H1 (cell line): ENCODE data around the gene NR3C1. TPM values are rescaled to one million over a fixed set of nuclear protein-coding genes. Genes with fewer than 3 reads are reported as not detected.

Source experiments
- CTCF ChIA-PET: fragments of 300-600 bp; sonication (Branson Sonifier 250); formaldehyde crosslinking; loops from one replicate; lab custom pipeline; 2021; ENCODE audit not compliant: partially characterized antibody; lab: Charles Lee
- POLR2A ChIA-PET: fragments of 300-600 bp; sonication (Branson Sonifier 250); formaldehyde crosslinking; loops from one replicate; lab custom pipeline; 2021; ENCODE audit warnings: inconsistent platforms; ENCODE audit not compliant: partially characterized antibody; lab: Charles Lee
- DNase-seq, 2 experiments: peaks; one replicate each; pipeline versions ENCODE4 v3.0.0 to v3.0.0-alpha.2; 2010 to 2022; ENCODE audit warnings: low spot score in 2 of 2, low read depth in 1 of 2, mixed read lengths in 1 of 2
- FAIRE-seq: peaks from 2 replicates; lab custom pipeline; 2011; peaks lifted over from hg19 to GRCh38; lab: Jason Lieb, UNC
- H2AFZ ChIP-seq: 2 replicates; pipeline ENCODE4 v1.8.1; 2012; ENCODE audit warnings: low read length, inconsistent platforms
- H2AK5ac ChIP-seq: 2 replicates; pipeline ENCODE4 v1.6.1; 2013; ENCODE audit warnings: low read depth, low read length
- H2BK120ac ChIP-seq: replicated peaks from 2 replicates; pipeline ENCODE3; 2013; ENCODE audit warnings: low read depth, low read length, inconsistent platforms
- H2BK12ac ChIP-seq: 2 replicates; pipeline ENCODE4 v1.6.1; 2013; ENCODE audit warnings: low read depth, low read length
- H2BK15ac ChIP-seq: 2 replicates; pipeline ENCODE4 v1.6.1; 2013; ENCODE audit warnings: low read length
- H2BK20ac ChIP-seq: 2 replicates; pipeline ENCODE4 v1.6.1; 2013; ENCODE audit warnings: low read length
- H2BK5ac ChIP-seq: 2 replicates; pipeline ENCODE4 v1.6.1; 2013; ENCODE audit warnings: low read depth, low read length
- H3K14ac ChIP-seq: 2 replicates; pipeline ENCODE4 v1.6.1; 2013; ENCODE audit warnings: inconsistent platforms; ENCODE audit not compliant: insufficient read length
- H3K18ac ChIP-seq: 2 replicates; pipeline ENCODE4 v1.6.1; 2013; ENCODE audit warnings: low read length; ENCODE audit errors: extremely low read depth
- H3K23ac ChIP-seq: 2 replicates; pipeline ENCODE4 v1.6.1; 2013; ENCODE audit warnings: inconsistent platforms; ENCODE audit not compliant: insufficient read length
- H3K23me2 ChIP-seq: 2 replicates; pipeline ENCODE4 v1.6.1; 2013; ENCODE audit warnings: low read depth, low read length
- H3K27ac ChIP-seq: 2 replicates; pipeline ENCODE4 v1.6.1; 2011; ENCODE audit warnings: low read depth, low read length, inconsistent platforms
- H3K27me3 ChIP-seq, 4 experiments: replicated peaks in 1 of 4; 1 replicate in 1 of 4; 2 replicates in 3 of 4; pipeline versions ENCODE4 v1.6.1 to v1.8.1; 2011 to 2013; ENCODE audit warnings: low read length in 3 of 4, mild to moderate bottlenecking in 3 of 4, inconsistent platforms in 2 of 4, mixed read lengths in 2 of 4, moderate library complexity in 1 of 4; ENCODE audit not compliant: control insufficient read depth in 3 of 4, insufficient read depth in 3 of 4; ENCODE audit errors: extremely low read depth in 1 of 4
- H3K36me3 ChIP-seq, 4 experiments: 2 replicates each; pipeline versions ENCODE4 v1.6.1 to v1.8.1; 2011 to 2013; ENCODE audit warnings: mild to moderate bottlenecking in 4 of 4, low read length in 3 of 4, moderate library complexity in 2 of 4, control low read depth in 1 of 4, inconsistent platforms in 1 of 4; ENCODE audit not compliant: insufficient read depth in 4 of 4, control insufficient read depth in 2 of 4
- H3K4ac ChIP-seq: replicated peaks from 2 replicates; pipeline ENCODE3; 2013; ENCODE audit warnings: low read length, low read depth, mixed read lengths, inconsistent platforms; ENCODE audit not compliant: insufficient read length
- H3K4me1 ChIP-seq, 4 experiments: replicated peaks in 1 of 4; 1 replicate in 1 of 4; 2 replicates in 3 of 4; pipeline versions ENCODE4 v1.6.1 to v1.8.1; 2011 to 2013; ENCODE audit warnings: low read length in 3 of 4, inconsistent platforms in 2 of 4, mixed read lengths in 1 of 4; ENCODE audit not compliant: insufficient read depth in 4 of 4, control insufficient read depth in 3 of 4
- H3K4me2 ChIP-seq, 2 experiments: 2 replicates each; pipeline versions ENCODE4 v1.6.1 to v1.8.1; 2011 to 2013; ENCODE audit warnings: low read depth in 2 of 2, low read length in 2 of 2, control low read depth in 1 of 2, inconsistent platforms in 1 of 2, mild to moderate bottlenecking in 1 of 2; ENCODE audit not compliant: insufficient read depth in 1 of 2
- H3K4me3 ChIP-seq, 4 experiments: fragments of 200-600, 300-600 bp in 1 of 4; sonication (generic), shearing (Covaris generic), sonication (Bioruptor Twin) in 1 of 4; 2 replicates each; pipeline versions ENCODE4 v1.5.1 to v1.8.1; 2011 to 2016; ENCODE audit warnings: low read length in 4 of 4, low read depth in 3 of 4, control low read depth in 2 of 4, inconsistent platforms in 2 of 4, mild to moderate bottlenecking in 2 of 4, mixed read lengths in 1 of 4, moderate library complexity in 1 of 4; ENCODE audit not compliant: insufficient read depth in 2 of 4; ENCODE audit errors: extremely low read depth in 1 of 4
- H3K56ac ChIP-seq: replicated peaks from 2 replicates; pipeline ENCODE3; 2013; ENCODE audit warnings: low read depth, mild to moderate bottlenecking, mixed read lengths, low read length, inconsistent platforms; ENCODE audit not compliant: insufficient read length
- H3K79me1 ChIP-seq: 2 replicates; pipeline ENCODE4 v1.6.1; 2013; ENCODE audit warnings: low read depth, low read length, control low read depth
- H3K79me2 ChIP-seq, 2 experiments: 2 replicates each; pipeline versions ENCODE4 v1.6.1 to v1.8.1; 2012 to 2013; ENCODE audit warnings: low read length in 2 of 2, mild to moderate bottlenecking in 2 of 2, inconsistent platforms in 1 of 2; ENCODE audit not compliant: insufficient read depth in 2 of 2, control insufficient read depth in 1 of 2
- H3K9ac ChIP-seq, 4 experiments: replicated peaks in 1 of 4; 1 replicate in 1 of 4; 2 replicates in 3 of 4; pipeline versions ENCODE4 v1.6.1 to v1.8.1; 2011 to 2013; ENCODE audit warnings: low read depth in 3 of 4, low read length in 3 of 4, control low read depth in 2 of 4, mild to moderate bottlenecking in 2 of 4, moderate library complexity in 2 of 4, inconsistent platforms in 1 of 4; ENCODE audit errors: extremely low read depth in 1 of 4
- H3K9me3 ChIP-seq, 2 experiments: 2 replicates each; pipeline versions ENCODE4 v1.6.1 to v1.8.1; 2012 to 2013; ENCODE audit warnings: mild to moderate bottlenecking in 2 of 2, moderate library complexity in 2 of 2, control low read depth in 1 of 2, inconsistent platforms in 1 of 2, low read depth in 1 of 2, low read length in 1 of 2, mixed read lengths in 1 of 2; ENCODE audit not compliant: insufficient read depth in 2 of 2
- H4K20me1 ChIP-seq, 2 experiments: replicated peaks in 1 of 2; 2 replicates each; pipeline versions ENCODE3 to v1.8.1; 2011 to 2013; ENCODE audit warnings: inconsistent platforms in 2 of 2, low read length in 2 of 2, mild to moderate bottlenecking in 1 of 2; ENCODE audit not compliant: insufficient read depth in 2 of 2, control insufficient read depth in 1 of 2
- H4K5ac ChIP-seq: 2 replicates; pipeline ENCODE4 v1.6.1; 2013; ENCODE audit warnings: low read length, low read depth, mixed read lengths, inconsistent platforms; ENCODE audit not compliant: insufficient read length
- H4K8ac ChIP-seq: 2 replicates; pipeline ENCODE4 v1.8.0; 2013; ENCODE audit warnings: mild to moderate bottlenecking, moderate library complexity, low read length, inconsistent platforms; ENCODE audit not compliant: insufficient read depth; ENCODE audit errors: extremely low read depth
- H4K91ac ChIP-seq: replicated peaks from 2 replicates; pipeline ENCODE3; 2013; ENCODE audit warnings: low read length, mixed read lengths, inconsistent platforms; ENCODE audit not compliant: insufficient read length
- CTBP2 ChIP-seq: IDR thresholded peaks from 2 replicates; pipeline ENCODE4 v1.7.0; 2011; ENCODE audit warnings: borderline replicate concordance, mild to moderate bottlenecking, moderate library complexity, mixed read lengths, low read length; ENCODE audit not compliant: insufficient read depth, insufficient read length
- EZH2 ChIP-seq: fragments of 200-600 bp; sonication (generic); IDR thresholded peaks from 2 replicates; pipeline ENCODE4 v1.7.1; 2012; ENCODE audit warnings: low read depth, mild to moderate bottlenecking, moderate library complexity, low read length, inconsistent platforms; ENCODE audit not compliant: severe bottlenecking
- RAD21 ChIP-seq, 2 experiments: IDR thresholded peaks in 1 of 2; conservative IDR thresholded peaks in 1 of 2; 2 replicates each; pipeline ENCODE4 v1.6.1; 2011; ENCODE audit warnings: low read depth in 2 of 2, low read length in 2 of 2, improper control_type of control experiment in 1 of 2, inconsistent platforms in 1 of 2, mild to moderate bottlenecking in 1 of 2, moderate library complexity in 1 of 2
- SP4 ChIP-seq: IDR thresholded peaks from 2 replicates; pipeline ENCODE4 v1.6.1; 2012; ENCODE audit warnings: low read length, inconsistent platforms
- SRF ChIP-seq: IDR thresholded peaks from 2 replicates; pipeline ENCODE4 v1.6.1; 2011; ENCODE audit warnings: mild to moderate bottlenecking, low read depth, low read length, moderate library complexity
- TEAD4 ChIP-seq: IDR thresholded peaks from 2 replicates; pipeline ENCODE4 v1.6.1; 2012; ENCODE audit warnings: low read depth, low read length, inconsistent platforms, mixed read lengths
- WGBS, 2 experiments: shearing (Covaris generic) in 1 of 2; methylation state at CpG; one replicate each; pipeline versions ENCODE4 v1.1.6 to v1.1.7; 2013 to 2015; ENCODE audit warnings: low lambda C conversion rate in 2 of 2, mixed read lengths in 2 of 2, inconsistent platforms in 1 of 2, low coverage in 1 of 2, missing lambda C conversion rate in 1 of 2; ENCODE audit not compliant: insufficient replicate concordance in 2 of 2, insufficient coverage in 1 of 2, insufficient read length in 1 of 2; ENCODE audit errors: extremely low coverage in 1 of 2, missing lambda C conversion rate in 1 of 2; 5-methylcytosine and 5-hydroxymethylcytosine counted together
- polyA plus RNA-seq, 7 experiments: library from polyadenylated mRNA; depleted of rRNA in 3 of 7; stranded (reverse) in 5 of 7; unstranded in 2 of 7; fragments of >200 nt in 5 of 7; fragments of 200-250 nt in 2 of 7; gene quantifications; 1 replicate in 5 of 7; 2 replicates in 1 of 7; 4 replicates in 1 of 7; pipeline versions ENCODE4 v1.2.1 to v1.2.3, GENCODE V29; 2011 to 2013; ENCODE audit warnings: missing spikeins in 2 of 7, mixed read lengths in 2 of 7
- total RNA-seq: library from RNA; stranded (reverse); fragmentation: NEBNext Ultra II Directional; extraction: Animal tissue kit (Norgen Biotek cat#: 25700); gene quantifications from 2 replicates; pipeline ENCODE4 v1.2.1, GENCODE V29; 2021

NR3C1 gene
- total and polyA plus RNA-seq, 2 of the 8 experiments (the other 6 are each of a cell fraction or from before 2014, with no cell fraction given), result 1.7 to 5.4 TPM

DNA sequence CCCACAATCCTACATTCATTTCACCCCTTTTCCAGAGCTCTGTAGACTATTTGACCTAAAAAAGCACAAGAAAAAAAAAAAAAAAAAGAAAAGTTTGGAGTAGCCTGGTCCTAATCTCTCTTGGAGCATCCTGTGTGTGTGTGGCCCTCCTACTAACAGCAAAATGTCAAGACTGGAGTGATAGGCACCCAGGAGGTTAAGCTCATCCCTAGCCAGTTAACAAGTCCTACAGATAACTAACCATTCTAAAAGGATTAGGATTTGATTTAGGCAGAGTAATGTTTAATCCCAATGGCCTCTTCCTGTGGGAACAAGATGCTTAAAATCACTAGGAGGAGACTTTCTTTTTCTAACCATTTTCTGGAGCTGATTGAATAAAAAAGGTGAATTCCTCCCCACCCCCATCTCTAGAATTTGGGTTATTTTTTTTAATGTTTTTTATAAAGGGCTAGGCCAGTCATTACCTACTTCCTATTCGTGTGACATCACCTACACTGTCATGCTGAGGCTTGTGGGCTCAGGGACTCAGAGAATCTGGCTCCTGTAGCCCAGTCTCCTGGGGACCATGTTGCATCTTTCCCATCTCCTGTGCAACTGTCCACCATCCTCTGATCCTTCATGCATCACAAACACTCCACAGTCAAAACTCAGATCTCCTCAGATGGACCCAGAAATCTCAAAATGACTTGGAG, 43.2 kb upstream of the NR3C1 start:
- CTCF ChIA-PET, result interaction anchor here (1.2 kb wide), 1 partner anchor 318 kb away, joined by 3 read pairs; no protein-coding TSS in a partner anchor
- no peak overlapping the region for H2AFZ ChIP-seq
- TF ChIP-seq RAD21 (IDR thresholded peaks at IDR 0.05 in 1 of 2, conservative IDR thresholded peaks at IDR 0.05 in 1 of 2; ENCODE audit: low read depth in 2 of 2, low read length in 2 of 2) (no peak), SRF (no peak), SP4 (no peak), CTBP2 (no peak), TEAD4 (no peak), EZH2 (no peak)

More for the DNA sequence above, 43.2 kb upstream of the NR3C1 start:
- Histone ChIP-seq H2BK15ac (no peak overlapping the region), H2BK5ac (no peak overlapping the region), H3K4ac (no peak overlapping the region), H3K23me2 (no peaks in the 10 kb centered on the region), H2BK12ac (no peak overlapping the region), H4K8ac (no peak overlapping the region), H3K79me1 (no peaks in the 10 kb centered on the region), H3K9me3 (no peaks in the 10 kb centered on the region), H4K20me1 (no peaks in the 10 kb centered on the region), H3K79me2 (no peaks in the 10 kb centered on the region), H2BK120ac (no peak overlapping the region), H3K14ac (no peak overlapping the region), H3K4me2 (no peak overlapping the region), H3K9ac (no peak overlapping the region), H3K27me3 (no peaks in the 10 kb centered on the region), H3K27ac (no peak overlapping the region), H2BK20ac (no peak overlapping the region), H3K4me1 (no peaks in the 10 kb centered on the region), H3K18ac (no peak overlapping the region), H3K56ac (no peak overlapping the region), H3K36me3 (no peaks in the 10 kb centered on the region), H2AK5ac (no peak overlapping the region), H4K5ac (no peak overlapping the region), H3K4me3 (no peak overlapping the region), H3K23ac (no peak overlapping the region), H4K91ac (no peak overlapping the region)
- WGBS, 2 experiments, result 89% methylated on average over 1 of the region's 1 CpG; no CpG with 5 or more reads in 1 of the 2 experiments
- FAIRE-seq (no peak), DNase-seq (no peak)
- POLR2A ChIA-PET, result no interaction called here
